DOHH2 (cell line): ENCODE results near the gene OR2F1.

ENCODE experiments used
- H3F3A ChIP-seq: fragments of 200-600 bp; sonication (generic), shearing (Covaris generic); 2 replicates; pipeline ENCODE4 v1.6.0; 2016; ENCODE audit warnings: antibody characterized with exemption, mild to moderate bottlenecking; ENCODE audit not compliant: control insufficient read depth, insufficient read depth
- H3K27ac ChIP-seq: fragments of 200-600 bp; sonication (generic); 2 replicates; pipeline ENCODE4 v1.5.1; 2014; ENCODE audit warnings: low read depth, mild to moderate bottlenecking, low read length, moderate library complexity
- H3K27me3 ChIP-seq: fragments of 200-600 bp; sonication (generic); 2 replicates; pipeline ENCODE4 v1.6.1; 2014; ENCODE audit warnings: mild to moderate bottlenecking, low read length, mixed read lengths; ENCODE audit not compliant: control insufficient read depth
- H3K36me3 ChIP-seq: fragments of 200-600 bp; sonication (generic); 2 replicates; pipeline ENCODE4 v1.6.1; 2014; ENCODE audit warnings: mild to moderate bottlenecking, low read length, moderate library complexity, mixed read lengths; ENCODE audit not compliant: control insufficient read depth
- H3K4me1 ChIP-seq: fragments of 200-600 bp; sonication (generic); 2 replicates; pipeline ENCODE4 v1.6.1; 2014; ENCODE audit warnings: mild to moderate bottlenecking, low read length, mixed read lengths; ENCODE audit not compliant: control insufficient read depth
- H3K4me2 ChIP-seq: fragments of 200-600 bp; sonication (generic); 2 replicates; pipeline ENCODE4 v1.6.0; 2014; ENCODE audit warnings: mild to moderate bottlenecking, low read length, moderate library complexity
- H3K4me3 ChIP-seq: fragments of 200-600 bp; sonication (generic); 2 replicates; pipeline ENCODE4 v1.5.1; 2014; ENCODE audit warnings: mild to moderate bottlenecking, low read length, mixed read lengths
- H3K79me2 ChIP-seq: fragments of 200-600 bp; sonication (generic); 2 replicates; pipeline ENCODE4 v1.6.1; 2014; ENCODE audit warnings: mild to moderate bottlenecking, low read length, mixed read lengths; ENCODE audit not compliant: control insufficient read depth
- H3K9me2 ChIP-seq: fragments of 200-600 bp; sonication (generic); replicated peaks from 2 replicates; pipeline ENCODE4 v1.6.1; 2014; ENCODE audit warnings: mild to moderate bottlenecking, low read length, mixed read lengths; ENCODE audit not compliant: control insufficient read depth
- H3K9me3 ChIP-seq: fragments of 200-600 bp; sonication (generic); 2 replicates; pipeline ENCODE4 v1.6.1; 2014; ENCODE audit warnings: antibody characterized with exemption, low read length, mixed read lengths; ENCODE audit not compliant: control insufficient read depth, insufficient read depth
- H4K20me1 ChIP-seq: fragments of 200-600 bp; sonication (generic); 2 replicates; pipeline ENCODE4 v1.6.0; 2014; ENCODE audit warnings: low read depth, mild to moderate bottlenecking, antibody characterized with exemption, low read length, moderate library complexity; ENCODE audit not compliant: control insufficient read depth, insufficient read depth
- CTCF ChIP-seq: fragments of 200-600 bp; sonication (generic); IDR thresholded peaks from one replicate; pipeline ENCODE4 v1.5.1; 2014; ENCODE audit warnings: antibody characterized with exemption, mild to moderate bottlenecking, low read depth, low read length; ENCODE audit not compliant: poor library complexity, severe bottlenecking
- EZH2phosphoT487 ChIP-seq: fragments of 200-600 bp; sonication (generic); IDR thresholded peaks from 2 replicates; pipeline ENCODE4 v1.6.1; 2017; ENCODE audit warnings: borderline replicate concordance, mild to moderate bottlenecking, antibody characterized with exemption, low read length, moderate library complexity, mixed read lengths

OR2F1 gene

GRCh38 chr7:143965280-143965679, 10.6 kb downstream of the OR2F1 start:
- Histone ChIP-seq H3K27ac (no peak overlapping the region), H3K4me2 (no peak overlapping the region)

GRCh38 chr7:143967398-143967797, 12.8 kb downstream of the OR2F1 start:
- no peaks in the 10 kb centered on the region for H3F3A ChIP-seq
- H4K20me1 ChIP-seq: no peaks in the 10 kb centered on the region
- no peak overlapping the region for H3K4me3 ChIP-seq
- H3K27ac ChIP-seq: no peak overlapping the region
- no peaks in the 10 kb centered on the region for H3K36me3 ChIP-seq
- TF ChIP-seq EZH2phosphoT487 (no peak), CTCF (no peak)
- no peaks in the 10 kb centered on the region for H3K9me2 ChIP-seq
- H3K9me3 ChIP-seq: no peaks in the 10 kb centered on the region
- no peaks in the 10 kb centered on the region for H3K27me3 ChIP-seq
- no peaks in the 10 kb centered on the region for H3K79me2 ChIP-seq
- no peaks in the 10 kb centered on the region for H3K4me1 ChIP-seq
- no peak overlapping the region for H3K4me2 ChIP-seq

More at GRCh38 chr7:143965280-143965679, 10.6 kb downstream of the OR2F1 start:
- H3K9me3 ChIP-seq: no peaks in the 10 kb centered on the region
- no peaks in the 10 kb centered on the region for H4K20me1 ChIP-seq
- no peaks in the 10 kb centered on the region for H3K79me2 ChIP-seq
- H3K36me3 ChIP-seq: no peaks in the 10 kb centered on the region
- no peak overlapping the region for H3K4me3 ChIP-seq
- H3K9me2 ChIP-seq: no peaks in the 10 kb centered on the region
- no peaks in the 10 kb centered on the region for H3K4me1 ChIP-seq
- H3F3A ChIP-seq: no peaks in the 10 kb centered on the region
- no peak for TF ChIP-seq CTCF
- TF ChIP-seq EZH2phosphoT487: no peak
- H3K27me3 ChIP-seq: no peaks in the 10 kb centered on the region

- TF ChIP-seq CTCF: no peak
- no peak for TF ChIP-seq EZH2phosphoT487
- Histone ChIP-seq H4K20me1 (no peaks in the 10 kb centered on the region), H3K4me2 (no peak overlapping the region), H3K36me3 (no peaks in the 10 kb centered on the region), H3K79me2 (no peaks in the 10 kb centered on the region), H3K9me2 (no peaks in the 10 kb centered on the region), H3K27me3 (no peaks in the 10 kb centered on the region), H3K4me1 (no peaks in the 10 kb centered on the region), H3F3A (no peaks in the 10 kb centered on the region), H3K4me3 (no peak overlapping the region), H3K27ac (no peak overlapping the region), H3K9me3 (no peaks in the 10 kb centered on the region)
Observed at GRCh38 chr7:143973870-143974416, 19.3 kb downstream of the OR2F1 start.
